Aorta (tissue), 5 donors: ENCODE data around the gene LSM12. TPM values are rescaled to one million over a fixed set of nuclear protein-coding genes. Genes with fewer than 3 reads are reported as not detected.

Source experiments
- ATAC-seq: fragments of 200-7000 bp; cut with Tn5 transposase; one replicate; pipeline ENCODE4 v1.9.1; 2022; ENCODE audit warnings: moderate library complexity; ENCODE audit not compliant: low FRiP score
- DNase-seq, 2 donors: peaks; one replicate each; pipeline ENCODE4 v3.0.0-alpha.2; 2020
- H3K27ac ChIP-seq, 2 donors: one replicate each; pipeline ENCODE4 v1.5.1; 2013; ENCODE audit warnings: low read length in 2 of 2, mild to moderate bottlenecking in 2 of 2, moderate library complexity in 2 of 2, control low read depth in 1 of 2, inconsistent platforms in 1 of 2, low read depth in 1 of 2
- H3K27me3 ChIP-seq, 2 donors: one replicate each; pipeline ENCODE4 v1.6.1; 2013; ENCODE audit warnings: control low read depth in 1 of 2, low read length in 1 of 2, mild to moderate bottlenecking in 1 of 2, moderate library complexity in 1 of 2; ENCODE audit not compliant: insufficient read depth in 2 of 2, control insufficient read depth in 1 of 2
- H3K36me3 ChIP-seq, 2 donors: one replicate each; pipeline ENCODE4 v1.6.1; 2013; ENCODE audit warnings: control low read depth in 1 of 2, low read length in 1 of 2, mild to moderate bottlenecking in 1 of 2; ENCODE audit not compliant: insufficient read depth in 2 of 2, control insufficient read depth in 1 of 2
- H3K4me1 ChIP-seq, 2 donors: one replicate each; pipeline ENCODE4 v1.6.1; 2013; ENCODE audit warnings: low read length in 2 of 2, control low read depth in 1 of 2, mild to moderate bottlenecking in 1 of 2, moderate library complexity in 1 of 2; ENCODE audit not compliant: insufficient read depth in 2 of 2, control insufficient read depth in 1 of 2
- H3K4me3 ChIP-seq, 2 donors: one replicate each; pipeline ENCODE4 v1.5.1; 2013; ENCODE audit warnings: low read length in 2 of 2, control low read depth in 1 of 2, mild to moderate bottlenecking in 1 of 2
- H3K9me3 ChIP-seq: one replicate; pipeline ENCODE4 v1.6.1; 2013; ENCODE audit warnings: mild to moderate bottlenecking, low read length; ENCODE audit not compliant: control insufficient read depth
- WGBS, 2 donors: extraction: QIAGEN DNeasy Blood & Tissue Kit; methylation state at CpG; one replicate each; pipeline ENCODE4 v1.1.7; 2013; 5-methylcytosine and 5-hydroxymethylcytosine counted together
- intact Hi-C, 2 donors: fragments of 100-400 bp; cut with DNase I; formaldehyde crosslinking; loops; one replicate each; pipeline versions ENCODE4 v1.14.2 to v1.15.0; 2022
- polyA plus RNA-seq, 2 donors: library from polyadenylated mRNA; stranded (reverse); fragments of 200-250 nt; gene quantifications; one replicate each; pipeline ENCODE4 v1.2.3, GENCODE V29; 2013
- total RNA-seq, 2 donors: library from RNA; stranded (reverse); fragmentation: NEBNext Ultra II Directional; extraction: Animal tissue kit (Norgen Biotek cat#: 25700); gene quantifications; one replicate each; pipeline ENCODE4 v1.2.1, GENCODE V29; 2021
- donor health status: healthy with polysubstance abuse.
- donor health status: Bipolar disorder and iron deficiency.
- donor health status: DM: no; HTN: no; CAD: no.
- donor health status: DM: no; HTN: no; CAD: no.
- donor health status: DM: yes; HTN: yes; CAD: no.

Gene LSM12
- total and polyA plus RNA-seq, 4 donors, result 19.0 to 43.4 (median 28.3) TPM

- no peak overlapping the region for H3K4me3 ChIP-seq
- intact Hi-C loops, result no loop called here
- H3K9me3 ChIP-seq, result no peaks in the 10 kb centered on the region
- no peak overlapping the region for H3K27ac ChIP-seq
- no peaks in the 10 kb centered on the region for H3K4me1 ChIP-seq
- peaks cover 0 to 18% of the 10 kb centered on the region in 2 donors for H3K36me3 ChIP-seq
- H3K27me3 ChIP-seq, result no peaks in the 10 kb centered on the region
- 73 to 75% methylated on average over 21 of the region's 21 CpGs for WGBS, 2 donors
- no peak for ATAC-seq
- peak in 1 of 2 donors; percentile 26 for DNase-seq
Observed at GRCh38 chr17:44082256-44082927, 15.9 kb upstream of the LSM12 start.

DNA sequence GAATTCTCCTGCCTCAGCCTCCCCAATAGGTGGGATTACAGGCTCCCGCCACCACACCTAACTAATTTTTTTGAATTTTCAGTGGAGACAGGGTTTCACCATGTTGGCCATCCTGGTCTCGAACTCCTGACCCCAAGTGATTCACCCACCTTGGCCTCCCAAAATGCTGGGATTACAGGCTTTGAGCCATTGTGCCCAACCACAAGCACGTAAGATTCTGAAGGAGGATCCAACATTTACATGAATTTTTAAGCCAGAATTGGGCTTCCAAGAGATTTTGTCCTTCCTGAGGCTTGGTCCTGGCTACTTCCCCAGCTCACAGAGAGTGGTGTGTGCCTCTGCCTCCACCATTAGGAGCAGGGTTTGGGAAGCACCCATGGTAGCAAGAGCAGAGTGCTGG is 15.2 kb upstream of the LSM12 start:
- Histone ChIP-seq H3K27me3 (no peaks in the 10 kb centered on the region), H3K36me3 (peaks cover 0 to 16% of the 10 kb centered on the region in 2 donors), H3K9me3 (no peaks in the 10 kb centered on the region), H3K4me1 (no peaks in the 10 kb centered on the region), H3K27ac (no peak overlapping the region), H3K4me3 (no peak overlapping the region)
- DNase-seq (no peak), ATAC-seq (no peak)
- intact Hi-C loops, result no loop called here
- WGBS, 2 donors, result 89% methylated on average over 3 of the region's 3 CpGs

- H3K36me3 ChIP-seq, result peaks cover 0 to 13% of the 10 kb centered on the region in 2 donors
- H3K27ac ChIP-seq, result no peak overlapping the region
- WGBS, 2 donors, result 81% methylated on average over 18 of the region's 18 CpGs
- no peaks in the 10 kb centered on the region for H3K9me3 ChIP-seq
- H3K4me3 ChIP-seq, result no peak overlapping the region
- no peaks in the 10 kb centered on the region for H3K27me3 ChIP-seq
- DNase-seq (peak in 1 of 2 donors; percentile 35), ATAC-seq (no peak)
- H3K4me1 ChIP-seq, result no peaks in the 10 kb centered on the region
- intact Hi-C loops, result no loop called here
Observed at GRCh38 chr17:44079877-44080821, 13.7 kb upstream of the LSM12 start.

DNA sequence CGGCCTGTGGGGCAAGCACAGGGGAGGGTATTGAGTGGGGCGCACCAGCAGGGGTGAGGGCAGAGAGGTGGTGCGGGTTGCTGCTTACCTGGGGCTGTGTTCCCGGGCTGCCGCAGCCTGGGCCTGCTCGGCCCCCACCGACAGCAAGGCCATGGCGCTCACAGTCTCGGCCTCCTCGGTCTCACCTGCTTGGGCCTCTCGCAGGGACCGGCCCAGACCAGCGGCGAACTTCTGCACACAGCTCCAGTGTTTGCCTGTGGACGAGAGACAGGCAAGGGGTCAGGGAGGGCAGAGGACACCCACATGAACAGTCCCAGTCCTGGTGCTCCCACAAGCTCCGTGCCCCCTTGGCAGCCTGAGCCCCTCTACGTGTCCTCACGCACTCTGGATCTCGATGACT is 11.9 kb upstream of the LSM12 start:
- 86 to 87% methylated on average over 19 of the region's 19 CpGs for WGBS, 2 donors
- H3K36me3 ChIP-seq, result peaks cover 0 to 12% of the 10 kb centered on the region in 2 donors
- intact Hi-C loops, result no loop called here
- no peak overlapping the region for H3K27ac ChIP-seq
- H3K9me3 ChIP-seq, result no peaks in the 10 kb centered on the region
- ATAC-seq (no peak), DNase-seq (peak in 1 of 2 donors; percentile 38)
- H3K27me3 ChIP-seq, result no peaks in the 10 kb centered on the region
- H3K4me1 ChIP-seq, result no peaks in the 10 kb centered on the region
- no peak overlapping the region for H3K4me3 ChIP-seq

DNA sequence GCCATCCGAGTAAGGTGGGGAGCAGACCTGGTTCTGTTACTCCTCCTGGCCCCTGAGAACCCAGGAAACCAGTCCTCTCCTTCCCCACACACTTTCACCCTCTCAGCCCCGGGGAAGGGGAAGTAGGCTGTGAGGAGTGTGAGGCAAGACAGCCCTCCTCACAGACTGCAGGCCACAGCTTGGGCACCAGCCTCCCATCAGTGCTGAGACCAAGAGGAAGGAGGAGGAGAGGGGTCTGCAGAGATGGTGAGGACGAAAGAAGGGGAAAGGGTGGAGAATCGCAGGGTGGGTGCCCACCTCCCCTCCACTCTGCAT is 11.1 kb upstream of the LSM12 start:
- DNase-seq, result peak in 1 of 2 donors; percentile 52
- no peak for ATAC-seq
- 56 to 69% methylated on average over 4 of the region's 4 CpGs for WGBS, 2 donors
- Histone ChIP-seq H3K9me3 (no peaks in the 10 kb centered on the region), H3K27me3 (no peaks in the 10 kb centered on the region), H3K36me3 (peaks cover 0 to 8% of the 10 kb centered on the region in 2 donors), H3K4me1 (no peaks in the 10 kb centered on the region), H3K27ac (no peak overlapping the region), H3K4me3 (no peak overlapping the region)
- intact Hi-C loops, result no loop called here

GRCh38 chr17:44076716-44077594 is 10.5 kb upstream of the LSM12 start:
- H3K4me1 ChIP-seq, result no peaks in the 10 kb centered on the region
- H3K4me3 ChIP-seq, result no peak overlapping the region
- intact Hi-C loops, result no loop called here
- ATAC-seq (no peak), DNase-seq (no peak)
- H3K27ac ChIP-seq, result no peak overlapping the region
- H3K27me3 ChIP-seq, result no peaks in the 10 kb centered on the region
- no peaks in the 10 kb centered on the region for H3K9me3 ChIP-seq
- WGBS, 2 donors, result 51 to 54% methylated on average over 6 of the region's 6 CpGs
- peaks cover 0 to 8% of the 10 kb centered on the region in 2 donors for H3K36me3 ChIP-seq

DNA sequence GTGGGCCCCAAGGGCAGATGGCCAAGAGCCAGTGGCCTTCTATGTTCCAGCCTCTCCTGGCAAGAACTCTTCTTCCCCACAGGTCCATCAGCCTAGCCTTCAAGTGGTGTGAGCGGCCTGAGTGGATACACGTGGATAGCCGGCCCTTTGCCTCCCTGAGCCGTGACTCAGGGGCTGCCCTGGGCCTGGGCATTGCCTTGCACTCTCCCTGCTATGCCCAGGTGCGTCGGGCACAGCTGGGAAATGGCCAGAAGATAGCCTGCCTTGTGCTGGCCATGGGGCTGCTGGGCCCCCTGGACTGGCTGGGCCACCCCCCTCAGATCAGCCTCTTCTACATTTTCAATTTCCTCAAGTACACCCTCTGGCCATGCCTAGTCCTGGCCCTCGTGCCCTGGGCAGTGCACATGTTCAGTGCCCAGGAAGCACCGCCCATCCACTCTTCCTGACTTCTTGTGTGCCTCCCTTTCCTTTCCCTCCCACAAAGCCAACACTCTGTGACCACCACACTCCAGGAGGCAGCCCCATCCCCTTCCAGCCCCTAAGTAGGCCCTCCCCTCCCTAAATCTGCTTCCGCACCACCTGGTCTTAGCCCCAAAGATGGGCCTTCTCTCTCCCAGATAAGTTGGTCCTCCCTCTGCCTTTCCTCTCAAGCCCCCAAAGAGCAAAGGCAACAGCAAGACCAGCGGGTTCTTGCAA is 9.3 kb upstream of the LSM12 start:
- H3K9me3 ChIP-seq, result no peaks in the 10 kb centered on the region
- H3K4me1 ChIP-seq, result no peaks in the 10 kb centered on the region
- ATAC-seq, result no peak
- H3K4me3 ChIP-seq, result no peak overlapping the region
- peaks cover 0 to 8% of the 10 kb centered on the region in 2 donors for H3K36me3 ChIP-seq
- H3K27me3 ChIP-seq, result no peaks in the 10 kb centered on the region
- DNase-seq, result no peak
- intact Hi-C loops, result no loop called here
- H3K27ac ChIP-seq, result no peak overlapping the region
- WGBS, 2 donors, result 68 to 72% methylated on average over 10 of the region's 10 CpGs

DNA sequence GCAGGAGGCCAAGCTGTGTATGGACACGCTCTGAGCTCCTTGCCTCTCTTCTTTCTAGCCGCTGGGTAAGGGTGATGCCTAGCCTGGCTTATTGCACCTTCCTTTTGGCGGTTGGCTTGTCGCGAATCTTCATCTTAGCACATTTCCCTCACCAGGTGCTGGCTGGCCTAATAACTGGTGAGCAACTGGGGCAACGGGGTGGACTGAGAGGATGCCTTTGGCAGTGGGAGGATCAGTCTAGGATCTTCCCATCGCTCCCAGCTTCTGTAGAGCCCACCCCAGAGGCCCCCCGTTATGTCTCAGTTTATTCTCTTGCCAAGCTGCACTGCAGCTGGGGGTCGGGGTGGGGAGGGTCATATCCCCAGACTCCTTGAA is 8.4 kb upstream of the LSM12 start:
- Histone ChIP-seq H3K9me3 (no peaks in the 10 kb centered on the region), H3K27me3 (no peaks in the 10 kb centered on the region), H3K27ac (no peak overlapping the region), H3K36me3 (peaks cover 0 to 8% of the 10 kb centered on the region in 2 donors), H3K4me3 (no peak overlapping the region), H3K4me1 (no peaks in the 10 kb centered on the region)
- ATAC-seq (no peak), DNase-seq (no peak)
- intact Hi-C loops, result loop anchor here (5.0 kb wide), 2 partner anchors 32 to 92 kb away; no protein-coding TSS in a partner anchor
- WGBS, 2 donors, result 91% methylated on average over 9 of the region's 9 CpGs
